DMS 273 (cell line): Measurements from ENCODE around the gene LARP1B.
"Not testable (repeated sequence)": the region's sequence is repeated elsewhere in the genome, so short reads cannot be mapped to it uniquely, and the experiment has no call there.

Source experiments
- DNase-seq: peaks from one replicate; lab custom pipeline; 2025; ENCODE audit not compliant: unreplicated experiment; lab: John Stamatoyannopoulos, UW

Gene LARP1B

DNA sequence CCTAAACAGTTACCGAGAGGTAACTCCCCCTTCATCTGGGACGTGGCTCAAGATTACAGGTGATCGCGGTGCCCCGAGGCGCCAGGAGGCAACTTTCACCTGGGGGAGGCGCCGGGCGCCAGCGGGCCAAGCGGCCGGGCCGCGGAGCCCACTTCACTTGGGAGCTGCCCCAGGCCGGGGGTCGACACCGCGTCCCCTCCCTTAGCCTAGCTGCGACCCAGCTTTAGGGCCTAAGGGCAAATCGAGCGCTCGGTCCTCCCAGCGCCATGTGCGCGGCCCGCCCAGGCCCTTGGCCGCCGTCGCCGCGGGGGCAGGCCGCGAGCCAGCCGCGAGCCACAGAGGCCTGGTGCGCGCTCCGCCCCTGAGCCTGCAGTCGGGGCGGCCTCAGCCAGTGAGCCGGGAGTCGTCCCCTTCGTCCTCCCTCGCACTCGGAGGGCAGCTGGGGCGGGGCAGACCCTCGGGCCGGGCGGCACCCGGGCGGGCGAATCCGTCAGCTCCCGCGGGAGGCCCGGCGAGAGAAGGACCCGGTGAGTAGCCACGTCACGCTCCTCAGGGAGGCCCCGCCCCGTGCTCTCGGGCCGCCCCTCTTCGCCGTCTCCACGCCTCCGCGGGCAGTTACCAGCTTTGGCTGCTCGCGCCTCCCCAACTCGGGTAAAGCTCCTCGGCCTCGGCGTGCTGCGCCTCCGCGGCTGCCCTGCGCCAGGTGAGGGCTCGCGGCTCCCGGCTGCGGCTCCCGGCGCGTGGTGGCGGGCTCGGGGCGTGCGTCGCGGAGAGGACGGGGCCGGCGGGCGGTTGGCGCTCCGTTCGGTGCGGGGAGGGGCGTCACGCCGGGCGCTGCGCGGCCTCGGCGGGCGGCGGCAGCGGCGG, at the start of gene LARP1B:
Gene LARP1B (plus strand): TSS at position 614 of the 867 bp plus-strand sequence. CDS start 13,640 bp downstream, outside the sequence.
- peak; percentile 97 for DNase-seq

DNA sequence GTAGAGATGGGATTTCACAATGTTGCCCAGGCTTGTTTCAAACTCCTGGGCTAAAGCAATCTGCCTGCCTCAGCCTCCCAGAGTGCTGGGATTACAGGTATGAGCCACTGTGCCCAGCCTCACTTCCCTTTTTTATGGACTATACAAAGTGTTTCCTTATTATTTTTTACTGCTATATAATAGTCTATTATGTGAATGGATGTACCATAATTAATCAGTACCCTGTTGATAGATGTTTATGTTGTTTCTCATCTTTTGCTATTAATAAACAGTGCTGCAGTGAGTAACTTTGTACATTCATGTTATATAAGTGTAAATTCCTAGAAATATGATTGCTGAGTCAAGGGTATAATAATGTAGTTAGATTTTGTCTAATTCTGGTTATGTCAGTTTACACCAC, 35.8 kb upstream of the LARP1B start:
- DNase-seq: no peak

GRCh38 chr4:128029907-128030306, 31.2 kb upstream of the LARP1B start:
- no peak for DNase-seq

GRCh38 chr4:128031756-128032384, 29.2 kb upstream of the LARP1B start:
- DNase-seq: no peak

DNA sequence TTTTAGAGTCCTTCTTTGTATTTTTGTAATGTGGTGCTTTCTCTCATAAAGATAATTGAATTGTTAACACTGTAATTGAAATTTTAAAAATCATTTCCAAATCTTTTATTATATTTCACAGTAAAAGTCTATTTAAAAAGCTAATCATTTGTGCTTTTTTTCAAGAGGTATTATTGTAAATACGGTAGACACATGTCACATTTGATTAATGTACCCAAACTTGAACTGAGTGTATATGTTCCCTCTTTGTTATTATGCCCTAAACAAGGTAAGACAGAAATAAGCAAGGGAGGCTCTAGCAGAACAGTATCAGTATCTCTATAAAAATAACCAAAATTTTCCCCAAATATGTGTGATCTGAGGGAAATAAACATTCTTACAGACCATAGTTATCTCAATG, 21.5 kb upstream of the LARP1B start:
- no peak for DNase-seq

DNA sequence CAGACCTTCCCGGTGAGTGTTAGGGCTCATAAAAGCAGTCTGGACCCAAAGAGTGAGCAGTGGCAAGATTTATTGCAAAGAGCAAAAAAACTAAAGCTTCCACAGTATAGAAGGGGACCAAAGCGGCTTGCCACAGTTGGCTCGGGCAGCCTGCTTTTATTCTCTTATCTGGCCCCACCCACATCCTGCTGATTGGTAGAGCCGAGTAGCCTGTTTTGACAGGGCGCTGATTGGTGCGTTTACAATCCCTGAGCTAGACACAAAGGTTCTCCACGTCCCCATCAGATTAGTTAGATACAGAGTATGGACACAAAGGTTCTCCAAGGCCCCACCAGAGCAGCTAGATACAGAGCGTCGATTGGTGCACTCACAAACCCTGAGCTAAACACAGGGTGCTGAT, 14.1 kb upstream of the LARP1B start:
- DNase-seq: not testable (repeated sequence)

DNA sequence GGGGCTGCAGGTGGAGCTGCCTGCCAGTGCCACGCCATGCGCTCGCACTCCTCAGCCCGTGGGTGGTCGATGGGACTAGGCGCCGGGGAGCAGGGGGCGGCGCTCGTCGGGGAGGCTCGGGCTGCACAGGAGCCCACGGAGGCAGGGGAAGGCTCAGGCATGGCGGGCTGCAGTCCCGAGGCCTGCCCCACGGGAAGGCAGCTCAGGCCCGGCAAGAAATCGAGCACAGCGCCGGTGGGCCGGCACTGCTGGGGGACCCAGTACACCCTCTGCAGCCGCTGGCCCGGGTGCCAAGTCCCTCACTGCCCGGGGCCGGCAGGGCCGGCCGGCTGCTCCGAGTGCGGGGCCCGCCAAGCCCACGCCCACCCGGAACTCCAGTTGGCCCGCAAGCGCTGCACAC, 13.6 kb upstream of the LARP1B start:
- DNase-seq: not testable (repeated sequence)

DNA sequence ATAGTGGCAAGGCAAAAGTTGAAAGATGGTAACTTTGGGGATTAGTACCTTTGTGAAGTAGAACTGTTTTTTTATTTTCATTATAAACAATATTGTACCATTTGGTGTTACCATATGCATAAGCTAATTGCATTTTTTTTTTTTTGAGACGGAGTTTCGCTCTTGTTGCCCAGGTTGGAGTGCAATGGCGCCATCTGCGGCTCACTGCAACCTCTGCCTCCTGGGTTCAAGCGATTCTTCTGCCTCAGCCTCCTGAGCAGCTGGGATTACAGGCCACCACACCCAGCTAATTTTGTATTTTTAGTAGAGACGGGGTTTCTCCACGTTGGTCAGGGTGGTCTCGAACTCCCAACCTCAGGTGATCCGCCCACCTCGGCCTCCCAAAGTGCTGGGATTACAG, 9.9 kb upstream of the LARP1B start:
- DNase-seq: peak; percentile 22

GRCh38 chr4:128054907-128055306, 6.2 kb upstream of the LARP1B start:
- DNase-seq: not testable (repeated sequence)

- DNase-seq: not testable (repeated sequence)
Measured at GRCh38 chr4:128055441-128056206, 5.5 kb upstream of the LARP1B start.

DNA sequence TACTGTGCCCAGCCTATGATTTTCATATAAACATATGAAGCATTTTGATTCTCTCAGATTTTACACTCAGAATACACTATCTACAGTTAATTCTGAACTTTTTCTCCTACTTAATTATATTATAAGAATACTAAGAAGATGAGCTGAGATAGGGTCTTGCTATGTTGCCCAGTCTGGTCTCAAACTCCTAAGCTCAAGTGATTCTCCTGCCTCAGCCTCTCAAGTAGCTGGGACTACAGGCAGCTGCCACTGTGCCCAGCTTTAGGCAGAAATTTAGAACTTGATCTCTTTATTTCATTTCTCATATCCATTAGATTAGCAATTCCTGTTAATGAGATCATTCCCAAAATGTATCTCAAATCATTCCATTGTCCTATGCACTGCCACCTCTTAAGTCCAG, 4.7 kb upstream of the LARP1B start:
- no peak for DNase-seq

- DNase-seq: peak; percentile 53
Measured at GRCh38 chr4:128060121-128060698, 902 bp upstream of the LARP1B start.

GRCh38 chr4:128061566-128062536, 739 bp downstream of the LARP1B start:
- peak; percentile 81 for DNase-seq

DNA sequence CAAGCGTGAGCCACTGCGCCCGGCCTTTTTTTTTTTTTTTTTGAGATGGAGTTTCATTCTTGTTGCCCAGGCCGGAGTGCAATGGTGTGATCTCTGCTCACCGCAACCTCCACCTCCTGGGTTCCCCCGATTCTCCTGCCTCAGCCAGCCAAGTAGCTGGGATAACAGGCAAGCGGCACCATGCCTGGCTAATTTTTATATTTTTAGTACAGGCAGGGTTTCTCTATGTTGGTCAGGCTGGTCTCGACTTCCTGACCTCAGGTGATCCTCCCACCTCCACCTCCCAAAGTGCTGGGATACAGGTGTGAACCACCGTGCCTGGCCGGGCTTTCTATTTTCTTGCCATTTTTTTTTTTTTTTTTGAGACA, 5.3 kb downstream of the LARP1B start:
- not testable (repeated sequence) for DNase-seq

GRCh38 chr4:128068918-128069317, 7.8 kb downstream of the LARP1B start:
- DNase-seq: peak; percentile 42

GRCh38 chr4:128076464-128076863, 15.4 kb downstream of the LARP1B start:
- no peak for DNase-seq

GRCh38 chr4:128095293-128095692, 34.2 kb downstream of the LARP1B start:
- not testable (repeated sequence) for DNase-seq

- DNase-seq: no peak
Measured at GRCh38 chr4:128107766-128108165, 46.7 kb downstream of the LARP1B start.

GRCh38 chr4:128123036-128123435, 61.9 kb downstream of the LARP1B start:
- no peak for DNase-seq

DNA sequence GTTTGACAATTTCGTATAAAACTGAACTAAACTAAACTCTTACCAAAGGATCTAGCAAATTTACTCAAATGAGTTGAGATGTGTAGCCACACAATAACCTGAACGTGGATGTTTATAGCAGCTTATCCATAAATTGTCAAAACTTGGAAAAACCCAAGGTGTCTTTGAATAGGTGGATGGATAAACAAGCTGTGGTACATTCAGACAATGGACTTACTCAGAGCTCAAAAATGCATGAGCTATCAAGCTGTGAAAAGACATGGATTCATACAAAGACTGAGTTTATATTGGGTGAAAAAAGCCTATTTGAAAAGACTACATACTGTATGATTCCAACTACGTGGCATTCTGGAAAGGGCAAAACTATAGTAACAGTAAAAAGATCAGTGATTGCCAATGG, 69.5 kb downstream of the LARP1B start:
- no peak for DNase-seq
